Hepatocyte (in vitro differentiated cells): ENCODE results near the gene INPP5K. TPM values are rescaled to one million over a fixed set of nuclear protein-coding genes. Genes with fewer than 3 reads are reported as not detected.
A peak's percentile ranks its signal among the peaks of the same experiment; 100 is the strongest.

Source experiments
- DNase-seq: peaks from one replicate; pipeline ENCODE4 v3.0.0-alpha.2; 2016; ENCODE audit warnings: low spot score
- H2AFZ ChIP-seq: fragments of 200-600 bp; sonication (generic); 2 replicates; pipeline ENCODE4 v1.6.0; 2016; ENCODE audit warnings: antibody characterized with exemption, mild to moderate bottlenecking
- H3K27ac ChIP-seq: fragments of 200-600 bp; sonication (generic); 2 replicates; pipeline ENCODE4 v1.5.1; 2016; ENCODE audit warnings: mild to moderate bottlenecking
- H3K27me3 ChIP-seq: fragments of 200-600 bp; sonication (generic); 2 replicates; pipeline ENCODE4 v1.6.1; 2016
- H3K36me3 ChIP-seq: fragments of 200-600 bp; sonication (generic); replicated peaks from 2 replicates; pipeline ENCODE4 v1.5.1; 2016; ENCODE audit warnings: low read depth; ENCODE audit not compliant: insufficient read depth
- H3K4me1 ChIP-seq: fragments of 200-600 bp; sonication (generic); 2 replicates; pipeline ENCODE4 v1.5.1; 2016; ENCODE audit warnings: mild to moderate bottlenecking, moderate library complexity; ENCODE audit not compliant: insufficient read depth
- H3K4me2 ChIP-seq: fragments of 200-600 bp; sonication (generic); 2 replicates; pipeline ENCODE4 v1.6.0; 2016
- H3K4me3 ChIP-seq: fragments of 200-600 bp; sonication (generic); 2 replicates; pipeline ENCODE4 v1.5.1; 2016; ENCODE audit warnings: mild to moderate bottlenecking
- H3K79me2 ChIP-seq: fragments of 200-600 bp; sonication (generic); 2 replicates; pipeline ENCODE4 v1.6.0; 2017; ENCODE audit warnings: mild to moderate bottlenecking
- H3K9me2 ChIP-seq: fragments of 200-600 bp; sonication (generic); replicated peaks from 2 replicates; pipeline ENCODE4 v1.6.0; 2017; ENCODE audit warnings: mild to moderate bottlenecking; ENCODE audit not compliant: insufficient read depth
- H3K9me3 ChIP-seq: fragments of 200-600 bp; sonication (generic); 2 replicates; pipeline ENCODE4 v1.5.1; 2016; ENCODE audit warnings: low read depth, mild to moderate bottlenecking
- H4K20me1 ChIP-seq: fragments of 200-600 bp; sonication (generic); 2 replicates; pipeline ENCODE4 v1.6.0; 2016; ENCODE audit warnings: mild to moderate bottlenecking; ENCODE audit not compliant: insufficient read depth, poor library complexity, severe bottlenecking
- CTCF ChIP-seq: fragments of 200-600 bp; sonication (generic); IDR thresholded peaks from 2 replicates; pipeline ENCODE4 v1.5.1; 2016; ENCODE audit warnings: antibody characterized with exemption, mild to moderate bottlenecking; ENCODE audit not compliant: poor library complexity
- EZH2 ChIP-seq: fragments of 200-600 bp; sonication (generic); IDR thresholded peaks from 2 replicates; pipeline ENCODE4 v1.6.1; 2016; ENCODE audit warnings: antibody characterized with exemption, mild to moderate bottlenecking, borderline replicate concordance
- EZH2phosphoT487 ChIP-seq: fragments of 200-600 bp; sonication (generic); IDR thresholded peaks from one replicate; pipeline ENCODE4 v1.6.1; 2018; ENCODE audit warnings: antibody characterized with exemption, mild to moderate bottlenecking, low read depth, moderate library complexity; ENCODE audit not compliant: unreplicated experiment, severe bottlenecking
- WGBS: methylation state at CpG from one replicate; pipeline ENCODE4 v1.1.6; 2016; ENCODE audit warnings: low lambda C conversion rate; ENCODE audit errors: missing lambda C conversion rate; 5-methylcytosine and 5-hydroxymethylcytosine counted together
- polyA plus RNA-seq: library from polyadenylated mRNA; unstranded; fragments of >200 nt; fragmentation: Nextera tagmentation; extraction: Ambion mirVana; gene quantifications from 2 replicates; pipeline ENCODE4 v1.2.1, GENCODE V29; 2016
- total RNA-seq: library from RNA; depleted of rRNA; stranded (reverse); fragments of >200 nt; gene quantifications from 2 replicates; pipeline ENCODE4 v1.2.3, GENCODE V29; 2014

INPP5K gene
- total and polyA plus RNA-seq, 2 experiments from 2014 or later: 34.7 to 40.4 TPM

GRCh38 chr17:1498233-1498632 lies 18.2 kb downstream of the INPP5K start:
- DNase-seq: no peak
- no peaks in the 10 kb centered on the region for H3K27me3 ChIP-seq
- no peaks in the 10 kb centered on the region for H4K20me1 ChIP-seq
- H3K4me1 ChIP-seq: no peaks in the 10 kb centered on the region
- no peaks in the 10 kb centered on the region for H3K79me2 ChIP-seq
- no peaks in the 10 kb centered on the region for H3K36me3 ChIP-seq
- no peak overlapping the region for H2AFZ ChIP-seq
- no peak overlapping the region for H3K27ac ChIP-seq
- WGBS: 85% methylated on average over 2 of the region's 2 CpGs
- H3K4me3 ChIP-seq: no peak overlapping the region
- no peak overlapping the region for H3K4me2 ChIP-seq
- TF ChIP-seq EZH2: no peak
- no peak for TF ChIP-seq CTCF
- TF ChIP-seq EZH2phosphoT487: no peak
- H3K9me3 ChIP-seq: no peaks in the 10 kb centered on the region
- H3K9me2 ChIP-seq: no peaks in the 10 kb centered on the region

- no peak overlapping the region for H3K27ac ChIP-seq
- DNase-seq: no peak
- 93% methylated on average over 15 of the region's 15 CpGs for WGBS
- no peak overlapping the region for H2AFZ ChIP-seq
- TF ChIP-seq EZH2 (no peak), EZH2phosphoT487 (no peak), CTCF (no peak)
- no peaks in the 10 kb centered on the region for H3K27me3 ChIP-seq
- no peaks in the 10 kb centered on the region for H4K20me1 ChIP-seq
- H3K9me2 ChIP-seq: no peaks in the 10 kb centered on the region
- H3K79me2 ChIP-seq: no peaks in the 10 kb centered on the region
- peaks cover 1% of the 10 kb centered on the region for H3K4me1 ChIP-seq
- H3K4me3 ChIP-seq: no peak overlapping the region
- no peaks in the 10 kb centered on the region for H3K9me3 ChIP-seq
- no peaks in the 10 kb centered on the region for H3K36me3 ChIP-seq
- no peak overlapping the region for H3K4me2 ChIP-seq
Observed at GRCh38 chr17:1497831-1498230, 18.6 kb downstream of the INPP5K start.

DNA sequence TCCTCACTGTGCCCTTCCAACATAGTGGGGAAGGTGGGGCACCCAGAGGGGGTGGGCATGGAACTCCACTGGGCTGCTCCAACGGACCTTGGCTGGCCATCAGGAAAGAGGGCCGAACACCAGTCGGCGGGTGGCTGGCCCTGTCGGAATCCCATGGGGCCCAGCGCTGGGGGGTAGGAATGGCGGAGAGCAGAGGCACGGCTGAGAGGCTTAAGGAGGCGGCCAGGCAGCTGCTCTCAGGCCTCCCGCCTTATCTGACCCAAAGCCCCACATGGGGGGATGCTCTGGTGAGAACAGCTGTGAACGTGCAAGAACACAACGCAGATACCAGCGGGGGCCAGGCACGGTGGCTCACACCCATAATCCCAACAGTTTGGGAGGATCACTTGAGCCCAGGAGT lies 19.5 kb downstream of the INPP5K start:
- no peaks in the 10 kb centered on the region for H3K36me3 ChIP-seq

More for the DNA sequence above, 19.5 kb downstream of the INPP5K start:
- H3K9me3 ChIP-seq: no peaks in the 10 kb centered on the region
- no peak for DNase-seq
- H3K4me2 ChIP-seq: no peak overlapping the region
- peaks cover 8% of the 10 kb centered on the region for H3K4me1 ChIP-seq
- no peaks in the 10 kb centered on the region for H3K27me3 ChIP-seq
- no peak overlapping the region for H2AFZ ChIP-seq
- H3K9me2 ChIP-seq: no peaks in the 10 kb centered on the region
- no peak overlapping the region for H3K4me3 ChIP-seq
- no peaks in the 10 kb centered on the region for H3K79me2 ChIP-seq
- TF ChIP-seq EZH2 (no peak), CTCF (no peak), EZH2phosphoT487 (no peak)
- H3K27ac ChIP-seq: peak overlapping the region; percentile 46
- 85% methylated on average over 14 of the region's 14 CpGs for WGBS
- no peaks in the 10 kb centered on the region for H4K20me1 ChIP-seq
